ENCODE data around the gene BTBD6.

DNA sequence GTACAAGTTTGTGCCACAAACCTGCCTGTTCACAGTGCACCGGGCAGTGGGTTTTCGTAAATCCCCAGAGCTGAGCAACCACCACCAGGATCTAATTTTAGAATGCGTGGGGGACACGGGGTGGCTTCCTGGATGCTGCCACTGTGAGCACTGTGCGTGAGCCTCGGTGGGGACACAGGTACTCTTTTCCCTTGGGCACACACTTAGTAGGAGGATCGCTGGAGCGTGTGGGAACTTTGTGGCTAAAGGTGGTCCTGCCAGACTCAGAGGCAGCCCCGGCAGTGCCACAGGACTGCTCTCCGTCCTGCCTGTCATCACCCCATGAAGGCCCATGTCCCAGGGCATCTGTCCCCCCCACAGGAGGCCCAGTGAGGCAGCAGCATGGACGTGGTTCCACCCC is 21.1 kb downstream of the BTBD6 start:
- TF ChIP-seq, protein P1, sequence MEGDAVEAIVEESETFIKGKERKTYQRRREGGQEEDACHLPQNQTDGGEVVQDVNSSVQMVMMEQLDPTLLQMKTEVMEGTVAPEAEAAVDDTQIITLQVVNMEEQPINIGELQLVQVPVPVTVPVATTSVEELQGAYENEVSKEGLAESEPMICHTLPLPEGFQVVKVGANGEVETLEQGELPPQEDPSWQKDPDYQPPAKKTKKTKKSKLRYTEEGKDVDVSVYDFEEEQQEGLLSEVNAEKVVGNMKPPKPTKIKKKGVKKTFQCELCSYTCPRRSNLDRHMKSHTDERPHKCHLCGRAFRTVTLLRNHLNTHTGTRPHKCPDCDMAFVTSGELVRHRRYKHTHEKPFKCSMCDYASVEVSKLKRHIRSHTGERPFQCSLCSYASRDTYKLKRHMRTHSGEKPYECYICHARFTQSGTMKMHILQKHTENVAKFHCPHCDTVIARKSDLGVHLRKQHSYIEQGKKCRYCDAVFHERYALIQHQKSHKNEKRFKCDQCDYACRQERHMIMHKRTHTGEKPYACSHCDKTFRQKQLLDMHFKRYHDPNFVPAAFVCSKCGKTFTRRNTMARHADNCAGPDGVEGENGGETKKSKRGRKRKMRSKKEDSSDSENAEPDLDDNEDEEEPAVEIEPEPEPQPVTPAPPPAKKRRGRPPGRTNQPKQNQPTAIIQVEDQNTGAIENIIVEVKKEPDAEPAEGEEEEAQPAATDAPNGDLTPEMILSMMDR (IDR thresholded peaks at IDR 0.05; ENCODE audit: control extremely low read depth in 1 of 3, insufficient read depth in 1 of 3, low read depth in 1 of 3, low read length in 3 of 3): no peak
- TF ChIP-seq RNF2 (IDR thresholded peaks at IDR 0.05; ENCODE audit: borderline replicate concordance, low read depth, low read length, missing control alignments, poor library complexity, severe bottlenecking): no peak
- TF ChIP-seq CHD1 (IDR thresholded peaks at IDR 0.05; ENCODE audit: low read depth, low read length): no peak
- TF ChIP-seq SUZ12 (IDR thresholded peaks at IDR 0.05; ENCODE audit: low read length): no peak
- no peak for TF ChIP-seq RFX5 (IDR thresholded peaks at IDR 0.05; ENCODE audit: borderline replicate concordance, low read depth, low read length)
- TF ChIP-seq SIX5 (IDR thresholded peaks at IDR 0.05; ENCODE audit: low read depth, low read length): no peak
- no peak for TF ChIP-seq POLR2A (IDR thresholded peaks at IDR 0.05; ENCODE audit: control extremely low read depth in 1 of 2, low read depth in 2 of 2, low read length in 2 of 2)
- no peak for TF ChIP-seq RAD21 (IDR thresholded peaks at IDR 0.05 in 1 of 2, conservative IDR thresholded peaks at IDR 0.05 in 1 of 2; ENCODE audit: low read depth in 2 of 2, low read length in 2 of 2)
- no peak for TF ChIP-seq TCF12 (IDR thresholded peaks at IDR 0.05; ENCODE audit: low read depth, low read length)
- no peak for TF ChIP-seq POU5F1 (IDR thresholded peaks at IDR 0.05; ENCODE audit: low read depth, low read length)

All from H1 (cell line).